ENCODE results near the gene PNMA8A.

Gene PNMA8A

GRCh38 chr19:46491975-46492682 lies 20.8 kb upstream of the PNMA8A start:
- no peak for DNase-seq

GRCh38 chr19:46490774-46491173 lies 19.4 kb upstream of the PNMA8A start:
- no peak for DNase-seq

- DNase-seq, result no peak
Observed at GRCh38 chr19:46489445-46490272, 18.3 kb upstream of the PNMA8A start.

- DNase-seq, result no peak
Observed at GRCh38 chr19:46488551-46488950, 17.2 kb upstream of the PNMA8A start.

GRCh38 chr19:46487802-46488445 lies 16.6 kb upstream of the PNMA8A start:
- peak; percentile 60 to 74 for DNase-seq

- no peak for DNase-seq
Observed at GRCh38 chr19:46487178-46487801, 15.9 kb upstream of the PNMA8A start.

GRCh38 chr19:46486358-46486757 lies 15.0 kb upstream of the PNMA8A start:
- no peak for DNase-seq

- DNase-seq, result no peak
Observed at GRCh38 chr19:46484656-46485055, 13.3 kb upstream of the PNMA8A start.

GRCh38 chr19:46482631-46483030 lies 11.3 kb upstream of the PNMA8A start:
- DNase-seq, result no peak

GRCh38 chr19:46481947-46482346 lies 10.6 kb upstream of the PNMA8A start:
- no peak for DNase-seq

- DNase-seq, result no peak
Observed at GRCh38 chr19:46481223-46481848, 10.0 kb upstream of the PNMA8A start.

- DNase-seq, result no peak
Observed at GRCh38 chr19:46480415-46480814, 9.1 kb upstream of the PNMA8A start.

- peak in 1 of 2 donors; percentile 25 for DNase-seq
Observed at GRCh38 chr19:46478356-46478986, 7.1 kb upstream of the PNMA8A start.

- no peak for DNase-seq
Observed at GRCh38 chr19:46475986-46476385, 4.6 kb upstream of the PNMA8A start.

GRCh38 chr19:46474211-46474610 lies 2.8 kb upstream of the PNMA8A start:
- DNase-seq, result no peak

- no peak for DNase-seq
Observed at GRCh38 chr19:46472592-46472991, 1.2 kb upstream of the PNMA8A start.

- DNase-seq, result no peak
Observed at GRCh38 chr19:46471811-46472543, 614 bp upstream of the PNMA8A start.

GRCh38 chr19:46470376-46470775 lies 987 bp downstream of the PNMA8A start:
- DNase-seq, result no peak

- no peak for DNase-seq
Observed at GRCh38 chr19:46469541-46470185, 1.7 kb downstream of the PNMA8A start.

GRCh38 chr19:46466536-46467196 lies 4.7 kb downstream of the PNMA8A start:
- DNase-seq, result no peak

All from CD4-positive, alpha-beta T cell treated with Interferon alpha-2 for 1 hour (primary cell).